Measurements from ENCODE around the gene SLC6A20. TPM values are rescaled to one million over a fixed set of nuclear protein-coding genes. Genes with fewer than 3 reads are reported as not detected.
A peak's percentile ranks its signal among the peaks of the same experiment; 100 is the strongest.

SLC6A20 gene
- total and polyA plus RNA-seq, 2 donors = 0.42 to 2.4 TPM

- Histone ChIP-seq H3K9me3 (ENCODE audit: control insufficient read depth in 2 of 2, insufficient read depth in 1 of 2, low read length in 1 of 2) (no peaks in the 10 kb centered on the region), H3K27ac (ENCODE audit: low read depth in 1 of 2, low read length in 1 of 2) (no peak overlapping the region), H3K27me3 (ENCODE audit: control insufficient read depth in 2 of 2, insufficient read depth in 1 of 2, low read length in 1 of 2) (peaks cover 0 to 47% of the 10 kb centered on the region in 2 donors), H3K36me3 (ENCODE audit: control insufficient read depth in 2 of 2, insufficient read depth in 2 of 2, low read length in 1 of 2) (no peaks in the 10 kb centered on the region), H3K4me3 (ENCODE audit: low read length in 2 of 2) (no peak overlapping the region), H3K4me1 (ENCODE audit: control insufficient read depth in 2 of 2, insufficient read depth in 2 of 2, low read length in 2 of 2) (peaks cover 5 to 13% of the 10 kb centered on the region in 2 donors)
- WGBS = 79% methylated on average over 5 of the region's 5 CpGs
- no peak for DNase-seq (ENCODE audit: low read depth in 6 of 9, low spot score in 9 of 9)
Measured at GRCh38 chr3:45771831-45772230, 24.5 kb downstream of the SLC6A20 start.

DNA sequence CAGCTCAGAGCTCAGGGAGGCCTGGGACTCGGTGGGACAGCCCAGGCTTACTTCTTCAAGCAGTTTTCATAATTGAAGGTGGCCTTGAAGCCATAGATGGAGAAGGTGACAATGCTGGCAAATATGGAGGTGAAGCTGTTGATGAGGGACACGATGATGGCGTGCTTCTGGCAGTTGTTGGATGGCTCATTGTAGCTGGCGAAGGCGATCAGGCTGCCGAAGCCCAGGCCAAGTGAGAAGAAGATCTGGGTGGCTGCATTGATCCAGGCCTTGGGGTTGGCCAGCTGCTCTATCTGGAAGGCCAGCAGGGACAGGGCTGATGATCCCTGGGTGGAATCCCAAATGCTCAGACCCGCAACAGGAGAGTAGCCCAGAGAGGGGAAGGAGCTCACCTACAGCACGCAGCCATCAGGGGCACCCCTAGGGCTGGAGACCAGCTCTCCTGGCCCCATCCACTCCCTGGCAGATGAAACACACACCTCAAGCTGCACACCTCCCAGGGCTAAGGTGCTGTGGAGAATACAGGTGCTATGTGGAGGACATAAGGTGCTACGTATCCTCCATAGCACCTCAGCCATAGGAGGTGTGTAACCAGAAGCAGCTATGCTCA, 25.1 kb downstream of the SLC6A20 start:
- no peak for DNase-seq (ENCODE audit: low read depth in 6 of 9, low spot score in 9 of 9)

DNA sequence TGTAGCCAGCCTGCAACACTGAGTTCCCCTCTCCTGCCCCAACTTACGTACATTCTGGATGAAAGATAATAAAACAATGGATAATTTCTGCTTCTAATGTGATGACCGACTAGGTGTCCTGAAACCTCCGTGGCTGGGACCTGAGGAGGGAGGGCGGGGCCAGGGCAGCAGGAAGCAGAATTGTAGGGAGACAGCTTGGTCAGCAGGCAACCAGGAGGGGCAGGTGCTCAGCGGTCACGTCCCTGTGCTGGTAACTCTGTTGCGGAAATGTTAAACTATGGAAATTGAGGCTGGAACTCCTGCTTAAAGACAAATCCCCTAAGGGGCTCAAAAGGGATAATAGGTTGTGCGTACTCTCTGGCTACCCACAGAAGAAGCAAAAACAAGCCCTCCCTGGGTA, 30.4 kb downstream of the SLC6A20 start:
- Histone ChIP-seq H3K9me3 (ENCODE audit: control insufficient read depth in 2 of 2, insufficient read depth in 1 of 2, low read length in 1 of 2) (peaks cover 0 to 2% of the 10 kb centered on the region in 2 donors), H3K36me3 (ENCODE audit: control insufficient read depth in 2 of 2, insufficient read depth in 2 of 2, low read length in 1 of 2) (peaks cover 0 to 5% of the 10 kb centered on the region in 2 donors), H3K4me3 (ENCODE audit: low read length in 2 of 2) (no peak overlapping the region), H3K27me3 (ENCODE audit: control insufficient read depth in 2 of 2, insufficient read depth in 1 of 2, low read length in 1 of 2) (peaks cover 0 to 8% of the 10 kb centered on the region in 2 donors), H3K27ac (ENCODE audit: low read depth in 1 of 2, low read length in 1 of 2) (no peak overlapping the region), H3K4me1 (ENCODE audit: control insufficient read depth in 2 of 2, insufficient read depth in 2 of 2, low read length in 2 of 2) (peaks cover 15 to 18% of the 10 kb centered on the region in 2 donors)
- DNase-seq (ENCODE audit: low read depth in 6 of 9, low spot score in 9 of 9) = no peak
- WGBS = 95% methylated on average over 8 of the region's 8 CpGs

More for the DNA sequence above, 25.1 kb downstream of the SLC6A20 start:
- Histone ChIP-seq H3K4me3 (ENCODE audit: low read length in 2 of 2) (no peak overlapping the region), H3K4me1 (ENCODE audit: control insufficient read depth in 2 of 2, insufficient read depth in 2 of 2, low read length in 2 of 2) (peaks cover 5 to 13% of the 10 kb centered on the region in 2 donors), H3K9me3 (ENCODE audit: control insufficient read depth in 2 of 2, insufficient read depth in 1 of 2, low read length in 1 of 2) (peaks cover 0 to 2% of the 10 kb centered on the region in 2 donors), H3K27me3 (ENCODE audit: control insufficient read depth in 2 of 2, insufficient read depth in 1 of 2, low read length in 1 of 2) (peaks cover 0 to 45% of the 10 kb centered on the region in 2 donors), H3K27ac (ENCODE audit: low read depth in 1 of 2, low read length in 1 of 2) (no peak overlapping the region), H3K36me3 (ENCODE audit: control insufficient read depth in 2 of 2, insufficient read depth in 2 of 2, low read length in 1 of 2) (no peaks in the 10 kb centered on the region)
- 99% methylated on average over 9 of the region's 9 CpGs for WGBS

DNA sequence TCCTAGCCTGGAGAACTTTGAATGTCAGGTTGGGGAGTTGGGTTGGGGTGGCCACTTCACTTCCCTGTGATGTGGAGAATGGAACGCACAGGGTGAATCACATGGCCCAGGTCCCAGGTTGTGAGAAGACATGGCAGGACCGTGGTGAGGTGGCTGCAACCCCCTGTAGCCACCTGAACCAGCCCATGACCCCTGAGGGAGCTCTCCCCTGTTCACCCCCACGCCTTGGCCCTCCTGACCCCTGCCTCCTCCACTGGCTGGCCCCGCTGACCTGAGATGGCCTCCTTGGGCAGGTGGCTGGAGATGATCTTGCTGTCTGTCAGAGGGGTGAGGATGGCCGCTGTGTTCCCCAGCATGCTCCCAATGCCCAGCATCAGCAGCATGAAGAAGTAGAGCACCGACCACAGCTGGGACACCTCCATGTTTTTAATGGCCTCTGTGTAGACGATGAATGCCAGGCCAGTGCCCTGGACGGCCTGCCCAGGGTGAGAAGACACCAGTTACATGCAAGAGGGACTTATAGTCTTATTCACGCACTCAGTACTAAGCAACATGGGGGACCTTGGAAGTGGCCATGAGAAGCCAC, 31.0 kb downstream of the SLC6A20 start:
- Histone ChIP-seq H3K27ac (ENCODE audit: low read depth in 1 of 2, low read length in 1 of 2) (no peak overlapping the region), H3K4me3 (ENCODE audit: low read length in 2 of 2) (no peak overlapping the region), H3K36me3 (ENCODE audit: control insufficient read depth in 2 of 2, insufficient read depth in 2 of 2, low read length in 1 of 2) (peaks cover 0 to 7% of the 10 kb centered on the region in 2 donors), H3K9me3 (ENCODE audit: control insufficient read depth in 2 of 2, insufficient read depth in 1 of 2, low read length in 1 of 2) (peaks cover 0 to 4% of the 10 kb centered on the region in 2 donors), H3K27me3 (ENCODE audit: control insufficient read depth in 2 of 2, insufficient read depth in 1 of 2, low read length in 1 of 2) (peaks cover 0 to 4% of the 10 kb centered on the region in 2 donors), H3K4me1 (ENCODE audit: control insufficient read depth in 2 of 2, insufficient read depth in 2 of 2, low read length in 2 of 2) (peaks cover 15 to 23% of the 10 kb centered on the region in 2 donors)
- no peak for DNase-seq (ENCODE audit: low read depth in 6 of 9, low spot score in 9 of 9)
- 96% methylated on average over 9 of the region's 9 CpGs for WGBS

DNA sequence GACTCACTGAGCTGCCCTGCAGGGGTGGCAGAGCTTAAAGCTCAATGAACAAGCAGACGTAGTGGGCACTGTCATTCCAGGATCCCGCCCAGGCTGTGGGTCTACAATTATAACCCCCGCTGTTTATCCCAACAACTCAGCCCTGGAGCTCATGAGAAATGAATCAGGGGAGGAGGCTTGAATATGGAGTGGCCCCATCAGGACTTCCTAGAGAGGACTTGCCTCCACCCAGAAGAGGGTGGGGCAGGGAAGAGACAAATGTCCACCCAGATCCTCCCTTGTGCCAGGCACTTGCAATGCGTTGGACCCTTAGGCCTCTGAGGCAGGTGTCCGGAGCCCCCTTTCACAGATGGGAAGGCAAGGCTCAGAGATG, 33.0 kb downstream of the SLC6A20 start:
- WGBS = 98% methylated on average over 5 of the region's 5 CpGs

DNA sequence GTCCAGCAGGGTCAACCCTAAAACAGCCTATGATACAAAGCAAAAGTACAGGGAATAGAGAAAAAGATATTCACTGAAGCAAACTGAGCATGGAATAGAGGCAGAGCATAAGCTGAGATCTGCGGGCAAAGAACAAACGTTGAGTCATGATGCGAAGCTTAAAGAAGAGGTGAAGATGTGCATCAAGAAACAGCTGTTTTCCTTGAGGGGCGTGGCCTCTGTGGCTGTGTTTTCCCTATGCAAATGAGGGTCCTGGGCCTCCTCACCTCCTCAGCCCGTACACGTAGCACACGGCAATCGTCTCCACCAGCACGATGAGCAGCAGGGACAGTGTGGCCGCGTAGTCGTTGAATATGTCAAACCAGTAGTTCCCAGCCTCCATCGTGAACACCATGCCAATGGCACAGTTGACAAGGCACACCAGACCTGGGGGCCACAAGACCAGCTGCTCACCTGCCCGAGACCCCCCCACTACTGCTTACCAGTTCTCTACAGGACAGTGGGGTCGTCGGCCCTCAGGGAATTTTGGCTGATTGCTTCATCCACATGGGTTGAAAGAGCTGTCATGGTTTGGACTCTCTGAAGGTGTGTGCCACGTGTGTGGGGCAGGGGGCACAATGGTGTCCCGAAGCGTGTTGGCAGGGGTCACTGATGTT, 33.6 kb downstream of the SLC6A20 start:
- DNase-seq (ENCODE audit: low read depth in 6 of 9, low spot score in 9 of 9) = no peak
- Histone ChIP-seq H3K4me3 (ENCODE audit: low read length in 2 of 2) (no peak overlapping the region), H3K9me3 (ENCODE audit: control insufficient read depth in 2 of 2, insufficient read depth in 1 of 2, low read length in 1 of 2) (peaks cover 0 to 4% of the 10 kb centered on the region in 2 donors), H3K4me1 (ENCODE audit: control insufficient read depth in 2 of 2, insufficient read depth in 2 of 2, low read length in 2 of 2) (peaks cover 15 to 23% of the 10 kb centered on the region in 2 donors), H3K27ac (ENCODE audit: low read depth in 1 of 2, low read length in 1 of 2) (no peak overlapping the region), H3K36me3 (ENCODE audit: control insufficient read depth in 2 of 2, insufficient read depth in 2 of 2, low read length in 1 of 2) (peaks cover 0 to 7% of the 10 kb centered on the region in 2 donors), H3K27me3 (ENCODE audit: control insufficient read depth in 2 of 2, insufficient read depth in 1 of 2, low read length in 1 of 2) (no peaks in the 10 kb centered on the region)
- 94% methylated on average over 19 of the region's 19 CpGs for WGBS

More for the DNA sequence above, 33.0 kb downstream of the SLC6A20 start:
- no peak overlapping the region for H3K27ac ChIP-seq (ENCODE audit: low read depth in 1 of 2, low read length in 1 of 2)
- H3K4me3 ChIP-seq (ENCODE audit: low read length in 2 of 2) = no peak overlapping the region
- DNase-seq (ENCODE audit: low read depth in 6 of 9, low spot score in 9 of 9) = no peak
- peaks cover 0 to 4% of the 10 kb centered on the region in 2 donors for H3K9me3 ChIP-seq (ENCODE audit: control insufficient read depth in 2 of 2, insufficient read depth in 1 of 2, low read length in 1 of 2)
- peaks cover 15 to 23% of the 10 kb centered on the region in 2 donors for H3K4me1 ChIP-seq (ENCODE audit: control insufficient read depth in 2 of 2, insufficient read depth in 2 of 2, low read length in 2 of 2)
- peaks cover 0 to 7% of the 10 kb centered on the region in 2 donors for H3K36me3 ChIP-seq (ENCODE audit: control insufficient read depth in 2 of 2, insufficient read depth in 2 of 2, low read length in 1 of 2)
- H3K27me3 ChIP-seq (ENCODE audit: control insufficient read depth in 2 of 2, insufficient read depth in 1 of 2, low read length in 1 of 2) = no peaks in the 10 kb centered on the region

DNA sequence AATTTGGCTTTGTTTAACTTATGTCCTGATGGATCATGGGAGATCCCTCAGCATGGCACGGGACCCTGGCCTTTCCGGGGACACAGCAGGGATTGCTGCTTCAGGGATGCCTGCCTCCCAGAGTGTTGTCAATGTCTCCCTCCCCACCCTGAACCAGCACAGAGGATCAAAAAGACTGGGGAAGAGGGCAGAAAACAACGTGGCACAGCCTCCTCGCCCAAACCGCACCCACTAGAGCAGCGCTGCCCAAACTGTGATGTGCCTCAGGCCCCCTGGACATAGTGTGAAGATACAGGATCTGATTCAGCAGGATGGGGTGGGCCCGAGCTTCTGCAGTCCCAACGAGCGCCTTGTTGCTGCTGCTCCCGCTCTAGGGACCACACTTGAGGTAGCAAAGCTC, 34.5 kb downstream of the SLC6A20 start:
- Histone ChIP-seq H3K27ac (ENCODE audit: low read depth in 1 of 2, low read length in 1 of 2) (no peak overlapping the region), H3K36me3 (ENCODE audit: control insufficient read depth in 2 of 2, insufficient read depth in 2 of 2, low read length in 1 of 2) (peaks cover 0 to 7% of the 10 kb centered on the region in 2 donors), H3K27me3 (ENCODE audit: control insufficient read depth in 2 of 2, insufficient read depth in 1 of 2, low read length in 1 of 2) (no peaks in the 10 kb centered on the region), H3K9me3 (ENCODE audit: control insufficient read depth in 2 of 2, insufficient read depth in 1 of 2, low read length in 1 of 2) (peaks cover 0 to 4% of the 10 kb centered on the region in 2 donors), H3K4me3 (ENCODE audit: low read length in 2 of 2) (no peak overlapping the region), H3K4me1 (ENCODE audit: control insufficient read depth in 2 of 2, insufficient read depth in 2 of 2, low read length in 2 of 2) (peaks cover 15 to 23% of the 10 kb centered on the region in 2 donors)
- WGBS = 94% methylated on average over 10 of the region's 10 CpGs
- no peak for DNase-seq (ENCODE audit: low read depth in 6 of 9, low spot score in 9 of 9)

DNA sequence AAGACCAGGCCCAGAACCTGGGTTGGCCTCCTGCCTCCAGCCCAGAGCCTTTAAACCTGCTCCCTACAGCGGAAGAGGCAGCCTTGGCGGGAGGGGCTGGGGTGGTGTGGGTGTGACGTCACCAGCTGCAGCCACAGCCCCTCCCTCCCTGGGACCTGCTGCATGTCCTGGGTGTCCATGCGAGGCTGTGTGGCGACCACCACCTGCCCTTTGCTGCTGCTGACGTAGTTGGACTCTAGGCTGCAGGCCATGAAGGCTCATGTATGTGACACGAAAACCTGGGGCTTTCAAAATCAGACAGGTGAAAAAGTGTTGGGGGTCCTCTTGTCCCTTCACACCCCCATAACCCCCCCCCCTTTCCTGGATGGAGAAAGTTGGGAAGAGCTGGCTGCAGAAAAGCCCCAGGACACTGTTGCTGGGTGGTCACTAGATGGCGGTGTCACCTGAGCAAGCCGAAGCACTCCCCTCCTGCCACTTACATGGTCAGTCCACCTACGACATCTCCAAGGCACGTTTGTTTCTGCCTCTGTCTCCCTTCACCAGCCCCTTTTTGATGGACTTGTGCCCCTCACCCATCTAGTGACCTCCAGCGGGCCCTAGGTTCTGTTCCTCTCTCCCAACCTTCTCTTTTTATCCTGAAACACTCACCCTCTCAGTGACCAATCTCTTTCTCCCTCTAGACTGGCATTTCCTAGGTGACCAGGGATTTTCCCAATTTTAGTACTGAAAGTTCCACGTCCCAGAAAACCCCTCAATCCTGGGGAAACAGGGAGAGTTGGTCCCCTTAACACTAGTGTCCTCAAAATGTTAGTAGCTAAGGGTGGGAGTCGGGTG, 35.2 kb downstream of the SLC6A20 start:
- Histone ChIP-seq H3K4me1 (ENCODE audit: control insufficient read depth in 2 of 2, insufficient read depth in 2 of 2, low read length in 2 of 2) (peaks cover 15 to 23% of the 10 kb centered on the region in 2 donors), H3K9me3 (ENCODE audit: control insufficient read depth in 2 of 2, insufficient read depth in 1 of 2, low read length in 1 of 2) (peaks cover 0 to 2% of the 10 kb centered on the region in 2 donors), H3K36me3 (ENCODE audit: control insufficient read depth in 2 of 2, insufficient read depth in 2 of 2, low read length in 1 of 2) (peaks cover 0 to 7% of the 10 kb centered on the region in 2 donors), H3K27me3 (ENCODE audit: control insufficient read depth in 2 of 2, insufficient read depth in 1 of 2, low read length in 1 of 2) (no peaks in the 10 kb centered on the region), H3K27ac (ENCODE audit: low read depth in 1 of 2, low read length in 1 of 2) (no peak overlapping the region), H3K4me3 (ENCODE audit: low read length in 2 of 2) (no peak overlapping the region)
- 49% methylated on average over 14 of the region's 14 CpGs for WGBS
- DNase-seq (ENCODE audit: low read depth in 6 of 9, low spot score in 9 of 9) = peak in 8 of 9 donors; percentile 18 to 66 (median 40)

Data from thymus (tissue), 11 donors.